ENCODE results near the gene SLC17A2. TPM values are rescaled to one million over a fixed set of nuclear protein-coding genes. Genes with fewer than 3 reads are reported as not detected.

Gene SLC17A2
- total RNA-seq, 2 donors from 2014 or later, result not detected

DNA sequence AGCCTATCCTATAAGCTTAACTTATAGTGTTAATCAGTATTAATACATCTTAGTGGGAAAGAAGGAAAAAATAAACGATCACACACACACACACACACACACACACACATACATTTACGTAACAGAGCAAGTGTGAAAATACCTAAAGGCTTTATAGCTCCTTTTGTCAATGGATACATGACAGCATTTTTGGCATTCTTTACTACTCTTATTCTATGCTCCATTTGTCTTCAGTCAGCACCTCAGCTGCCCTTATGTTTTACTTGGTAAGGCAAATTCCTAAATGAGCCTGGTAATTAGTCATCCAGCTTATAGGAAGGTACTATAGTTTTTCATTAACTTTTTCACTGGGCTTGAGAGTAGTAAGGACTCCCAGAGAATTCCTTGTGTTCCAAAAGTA, 31.4 kb downstream of the SLC17A2 start:
- no peaks in the 10 kb centered on the region for H3K9me3 Mint-ChIP-seq

DNA sequence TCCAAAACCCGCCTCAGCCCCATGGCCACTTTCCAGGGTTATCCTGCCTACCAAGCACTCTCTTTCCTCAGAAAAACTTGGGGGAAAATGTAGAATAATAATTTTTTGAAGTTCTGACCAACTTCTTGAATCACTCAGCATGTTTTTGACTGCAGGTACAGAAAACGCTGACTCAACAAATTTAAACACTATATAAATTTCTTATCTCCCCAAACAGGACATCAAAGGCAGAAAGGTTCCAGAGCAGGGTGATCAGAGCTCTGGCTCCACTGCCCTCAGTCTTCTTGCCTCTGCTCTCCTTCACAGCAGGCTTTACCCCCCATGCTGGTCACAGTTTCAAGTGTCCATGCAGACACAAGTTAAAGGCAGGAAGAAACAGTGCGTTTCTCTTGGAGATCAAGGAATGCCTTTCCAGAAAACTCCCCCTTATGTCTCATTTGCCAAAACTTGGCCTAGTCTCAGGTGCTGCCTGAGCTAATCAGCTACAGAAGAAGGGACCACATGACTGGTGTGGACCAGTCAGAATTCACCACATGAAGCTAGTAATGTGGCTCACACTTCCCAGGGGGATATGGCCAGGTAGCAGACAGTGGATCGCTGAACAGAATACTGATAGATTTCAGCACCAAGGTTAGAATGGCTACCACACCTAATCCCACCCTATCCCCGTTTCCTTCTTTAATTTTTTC, 32.1 kb downstream of the SLC17A2 start:
- H3K36me3 Mint-ChIP-seq, result no peaks in the 10 kb centered on the region
- DNase-seq (ENCODE audit: low spot score) (no peak), ATAC-seq (no peak)
- H3K4me3 Mint-ChIP-seq, result no peak overlapping the region
- H3K9me3 Mint-ChIP-seq, result no peaks in the 10 kb centered on the region
- H3K27ac Mint-ChIP-seq, result no peak overlapping the region
- H3K4me1 Mint-ChIP-seq (ENCODE audit: low read depth in 2 of 2), result no peaks in the 10 kb centered on the region
- H3K27me3 Mint-ChIP-seq, result peaks cover 5 to 7% of the 10 kb centered on the region in 2 donors

More for the DNA sequence above, 31.4 kb downstream of the SLC17A2 start:
- no peaks in the 10 kb centered on the region for H3K4me1 Mint-ChIP-seq (ENCODE audit: low read depth in 2 of 2)
- ATAC-seq, result no peak
- no peak overlapping the region for H3K27ac Mint-ChIP-seq
- H3K27me3 Mint-ChIP-seq, result peaks cover 5 to 9% of the 10 kb centered on the region in 2 donors
- DNase-seq (ENCODE audit: low spot score), result no peak
- H3K4me3 Mint-ChIP-seq, result no peak overlapping the region
- no peaks in the 10 kb centered on the region for H3K36me3 Mint-ChIP-seq

DNA sequence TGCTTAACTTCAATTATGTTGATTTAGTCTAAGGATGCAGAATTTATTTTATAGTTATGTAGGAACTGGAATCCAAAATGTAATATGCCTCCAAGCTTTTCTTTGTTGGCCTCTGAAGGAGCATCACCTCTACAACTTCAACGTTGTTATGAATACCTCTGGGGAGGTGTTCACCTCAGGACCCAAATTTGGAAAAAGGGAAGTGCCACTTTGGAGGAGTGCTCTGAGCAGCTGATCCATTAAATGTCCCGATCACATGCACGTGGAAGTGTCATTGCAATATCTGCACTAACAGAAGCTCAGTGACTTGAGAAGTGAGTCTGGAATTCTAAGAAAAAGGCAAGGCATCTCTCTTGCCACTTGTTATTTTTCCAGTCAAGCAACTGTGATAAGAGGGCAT, 34.2 kb downstream of the SLC17A2 start:
- Mint-ChIP-seq H3K4me3 (no peak overlapping the region), H3K4me1 (ENCODE audit: low read depth in 2 of 2) (no peaks in the 10 kb centered on the region), H3K27me3 (peaks cover 0 to 4% of the 10 kb centered on the region in 2 donors), H3K9me3 (no peaks in the 10 kb centered on the region), H3K27ac (no peak overlapping the region), H3K36me3 (no peaks in the 10 kb centered on the region)
- DNase-seq (ENCODE audit: low spot score) (no peak), ATAC-seq (no peak)

DNA sequence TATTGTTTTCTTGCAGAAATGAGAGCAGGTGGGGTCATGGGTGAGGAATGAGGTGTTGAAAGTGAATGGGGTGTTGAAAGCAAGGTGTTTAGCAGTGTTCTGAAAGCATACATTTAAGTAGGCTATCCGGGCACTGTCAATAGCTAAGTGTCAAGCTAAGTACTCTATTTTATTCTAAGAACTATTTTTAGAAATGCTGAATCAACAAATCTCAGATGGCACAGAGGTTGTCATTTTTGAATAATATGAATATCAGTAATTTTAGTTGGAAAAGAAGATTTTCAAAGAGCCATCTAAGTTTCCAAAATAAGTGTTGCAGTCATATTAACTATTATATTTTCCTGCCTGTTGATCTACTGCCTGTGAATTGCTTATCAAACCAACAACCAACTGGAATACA, 34.7 kb downstream of the SLC17A2 start:
- Mint-ChIP-seq H3K4me1 (ENCODE audit: low read depth in 2 of 2) (no peaks in the 10 kb centered on the region), H3K27ac (no peak overlapping the region), H3K9me3 (no peaks in the 10 kb centered on the region), H3K36me3 (no peaks in the 10 kb centered on the region), H3K4me3 (no peak overlapping the region), H3K27me3 (peaks cover 0 to 4% of the 10 kb centered on the region in 2 donors)
- ATAC-seq (no peak), DNase-seq (ENCODE audit: low spot score) (no peak)

DNA sequence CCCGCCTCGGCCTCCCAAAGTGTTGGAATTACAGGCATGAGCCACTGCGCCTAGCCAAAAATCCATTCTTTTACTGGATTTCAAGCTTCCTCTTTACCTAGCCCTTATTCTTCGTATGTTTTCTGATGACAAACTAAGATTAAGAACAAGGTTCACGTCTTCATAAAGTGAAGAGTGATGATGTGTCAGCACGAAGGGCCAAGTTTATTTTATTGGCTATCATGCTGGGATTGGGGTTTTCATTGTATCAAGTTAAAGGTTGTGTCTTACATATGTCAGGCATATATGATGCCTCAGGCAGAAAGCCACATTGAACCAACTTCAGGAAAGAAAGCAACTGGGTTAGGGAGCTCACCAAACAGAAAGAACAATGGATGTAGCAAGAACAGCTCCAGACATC, 36.7 kb downstream of the SLC17A2 start:
- peaks cover 0 to 4% of the 10 kb centered on the region in 2 donors for H3K27me3 Mint-ChIP-seq
- no peak overlapping the region for H3K27ac Mint-ChIP-seq
- H3K36me3 Mint-ChIP-seq, result no peaks in the 10 kb centered on the region
- no peaks in the 10 kb centered on the region for H3K9me3 Mint-ChIP-seq
- no peak overlapping the region for H3K4me3 Mint-ChIP-seq
- DNase-seq (ENCODE audit: low spot score) (no peak), ATAC-seq (no peak)
- no peaks in the 10 kb centered on the region for H3K4me1 Mint-ChIP-seq (ENCODE audit: low read depth in 2 of 2)

DNA sequence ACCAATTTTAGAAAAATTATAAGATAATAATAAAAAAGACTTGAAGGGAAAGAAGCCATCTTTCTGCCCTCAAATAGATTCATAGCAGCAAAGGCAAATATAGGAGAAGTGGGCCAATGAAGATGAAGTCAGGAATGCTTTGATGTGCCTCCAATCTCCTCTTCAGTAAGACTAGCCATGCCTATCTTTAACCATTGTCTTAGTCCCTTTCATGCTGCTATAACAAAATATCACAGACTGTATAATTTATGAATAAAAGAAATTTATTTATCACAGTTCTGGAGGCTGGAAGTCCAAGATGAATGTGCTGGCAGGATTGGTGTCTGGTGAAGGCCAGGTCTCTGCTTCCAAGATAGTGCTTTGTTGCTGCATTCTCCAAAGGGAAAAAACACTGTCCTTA, 37.6 kb downstream of the SLC17A2 start:
- DNase-seq (ENCODE audit: low spot score), result no peak
- no peak overlapping the region for H3K4me3 Mint-ChIP-seq
- no peak for ATAC-seq
- no peaks in the 10 kb centered on the region for H3K4me1 Mint-ChIP-seq (ENCODE audit: low read depth in 2 of 2)
- no peak overlapping the region for H3K27ac Mint-ChIP-seq
- H3K9me3 Mint-ChIP-seq, result no peaks in the 10 kb centered on the region
- peaks cover 0 to 4% of the 10 kb centered on the region in 2 donors for H3K27me3 Mint-ChIP-seq
- no peaks in the 10 kb centered on the region for H3K36me3 Mint-ChIP-seq

DNA sequence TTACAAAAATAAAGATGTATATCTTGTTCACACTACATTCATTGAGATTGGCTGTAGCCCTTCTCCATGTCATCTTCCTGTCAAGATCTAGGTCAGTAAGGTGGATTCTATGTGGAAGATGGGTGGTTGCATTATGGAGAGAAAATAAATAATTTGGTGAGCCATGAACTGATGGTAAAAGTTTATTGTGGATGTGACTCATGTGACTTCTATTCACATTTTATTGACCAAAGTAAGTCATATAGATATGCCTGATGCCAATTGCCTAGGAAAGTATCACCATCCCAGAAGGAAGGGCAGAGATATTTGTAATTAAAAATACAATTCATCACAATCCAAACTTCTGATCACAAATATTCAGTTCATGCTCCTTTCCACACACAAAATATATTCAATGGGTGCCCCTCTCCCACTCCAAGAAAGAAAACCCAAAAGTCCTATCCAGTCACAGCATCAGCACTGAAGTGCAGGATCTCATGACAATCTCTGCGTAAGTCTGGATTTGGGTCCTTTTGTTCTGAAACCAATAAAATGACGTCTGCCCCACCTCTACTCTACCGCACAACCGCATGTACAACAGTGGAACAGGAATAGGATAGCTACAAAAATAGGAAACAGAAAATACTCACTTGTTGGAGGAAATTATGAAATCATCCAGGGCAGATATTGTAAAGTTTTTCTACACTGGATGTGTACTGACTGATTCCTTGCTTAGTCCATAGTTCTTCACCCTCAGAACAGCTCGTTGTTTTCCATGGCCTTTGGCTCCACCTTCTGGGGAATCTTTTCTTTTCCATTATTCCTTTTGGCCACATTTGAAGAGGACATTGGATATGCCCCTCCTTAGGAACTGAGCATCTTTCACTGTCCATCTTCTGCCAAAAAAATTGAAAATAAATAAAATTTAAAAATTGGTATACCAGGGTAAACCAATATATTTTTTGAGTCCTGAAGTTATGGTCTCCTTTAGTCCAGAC, 40.3 kb downstream of the SLC17A2 start:
- no peak for DNase-seq (ENCODE audit: low spot score)
- H3K4me1 Mint-ChIP-seq (ENCODE audit: low read depth in 2 of 2), result no peaks in the 10 kb centered on the region
- H3K4me3 Mint-ChIP-seq, result no peak overlapping the region
- ATAC-seq, result no peak
- H3K36me3 Mint-ChIP-seq, result no peaks in the 10 kb centered on the region
- H3K27me3 Mint-ChIP-seq, result peaks cover 0 to 4% of the 10 kb centered on the region in 2 donors
- no peaks in the 10 kb centered on the region for H3K9me3 Mint-ChIP-seq
- no peak overlapping the region for H3K27ac Mint-ChIP-seq

DNA sequence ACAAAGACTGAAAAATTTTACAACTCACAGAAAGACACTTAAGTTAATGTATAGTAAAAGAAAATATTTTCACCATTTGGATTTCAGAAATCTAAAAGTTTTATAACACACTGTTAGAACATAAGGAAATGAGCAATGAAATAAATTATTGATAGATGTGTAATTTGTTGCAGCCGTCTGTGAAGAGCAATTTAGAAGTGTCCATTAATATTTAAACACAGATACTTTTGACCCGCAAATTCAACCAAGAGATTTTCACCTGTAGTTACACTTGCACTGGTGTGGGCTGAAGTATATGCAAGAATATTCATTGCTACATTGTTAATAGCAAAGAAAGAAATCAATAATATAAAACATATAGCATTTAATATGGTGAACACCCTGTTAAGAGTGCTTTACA, 41.9 kb downstream of the SLC17A2 start:
- H3K27ac Mint-ChIP-seq, result no peak overlapping the region
- no peaks in the 10 kb centered on the region for H3K4me1 Mint-ChIP-seq (ENCODE audit: low read depth in 2 of 2)
- peaks cover 0 to 4% of the 10 kb centered on the region in 2 donors for H3K27me3 Mint-ChIP-seq
- no peak overlapping the region for H3K4me3 Mint-ChIP-seq
- no peak for DNase-seq (ENCODE audit: low spot score)
- H3K36me3 Mint-ChIP-seq, result no peaks in the 10 kb centered on the region
- H3K9me3 Mint-ChIP-seq, result no peaks in the 10 kb centered on the region
- ATAC-seq, result no peak

DNA sequence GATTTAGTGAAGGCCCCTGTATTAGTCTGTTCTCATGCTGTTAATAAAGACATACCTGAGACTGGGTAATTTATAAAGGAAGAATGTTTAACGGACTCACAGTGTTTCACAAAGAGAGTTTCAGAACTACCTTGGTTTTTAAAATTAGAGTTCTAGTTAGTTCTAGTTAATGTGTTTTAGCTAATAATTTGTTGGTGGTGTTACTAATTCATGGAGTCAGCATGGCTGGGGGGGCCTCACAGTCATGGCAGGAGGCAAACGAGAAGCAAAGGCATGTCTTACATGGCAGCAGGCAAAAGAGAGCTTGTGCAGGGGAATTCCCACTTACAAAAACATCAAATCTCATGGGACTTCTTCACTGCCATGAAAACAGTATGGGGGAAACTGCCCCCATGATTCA, 44.4 kb downstream of the SLC17A2 start:
- DNase-seq (ENCODE audit: low spot score) (no peak), ATAC-seq (no peak)
- Mint-ChIP-seq H3K4me3 (no peak overlapping the region), H3K27ac (no peak overlapping the region), H3K4me1 (ENCODE audit: low read depth in 2 of 2) (peaks cover 8 to 10% of the 10 kb centered on the region in 2 donors), H3K27me3 (no peaks in the 10 kb centered on the region), H3K36me3 (no peaks in the 10 kb centered on the region), H3K9me3 (no peaks in the 10 kb centered on the region)

DNA sequence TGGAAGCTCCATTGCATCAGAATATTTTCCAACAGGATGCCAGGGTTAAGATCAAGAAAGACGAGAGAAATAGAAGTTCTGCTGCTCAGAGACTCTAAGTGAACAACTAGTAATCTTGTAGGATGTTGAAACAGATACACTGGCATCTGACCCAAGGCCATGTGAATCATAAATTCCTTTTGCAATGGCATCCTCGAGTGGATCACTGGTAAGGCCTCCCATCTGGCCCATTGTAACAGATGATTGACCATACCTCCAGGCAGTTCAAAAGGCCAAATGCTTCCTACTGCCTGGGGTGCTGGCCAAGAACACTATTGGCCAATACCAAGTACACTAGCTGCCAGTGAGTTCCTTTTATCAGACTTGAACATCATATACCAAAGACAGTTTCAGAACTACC, 46.5 kb downstream of the SLC17A2 start:
- Mint-ChIP-seq H3K27ac (no peak overlapping the region), H3K9me3 (no peaks in the 10 kb centered on the region), H3K4me1 (ENCODE audit: low read depth in 2 of 2) (peaks cover 8 to 10% of the 10 kb centered on the region in 2 donors), H3K4me3 (no peak overlapping the region), H3K27me3 (no peaks in the 10 kb centered on the region), H3K36me3 (no peaks in the 10 kb centered on the region)
- ATAC-seq, result no peak
- no peak for DNase-seq (ENCODE audit: low spot score)

DNA sequence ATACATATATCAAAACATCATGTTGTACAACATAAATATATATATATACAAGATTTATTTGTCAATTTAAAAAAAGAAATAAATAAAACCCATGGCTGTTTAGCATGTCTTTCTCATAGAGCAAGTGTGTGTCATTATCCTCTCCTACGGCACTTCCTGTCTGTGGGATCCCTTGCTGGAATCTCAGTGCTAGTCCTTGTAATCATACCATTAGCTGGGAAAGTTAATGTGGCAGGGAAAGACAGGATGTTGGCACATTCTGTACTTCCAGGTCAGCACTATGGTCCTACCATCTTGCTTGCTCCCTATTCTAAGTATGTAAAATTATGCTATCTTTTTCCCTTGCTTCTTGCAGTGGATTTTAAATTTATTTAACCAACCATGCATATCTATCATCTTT, 47.0 kb downstream of the SLC17A2 start:
- Mint-ChIP-seq H3K27me3 (no peaks in the 10 kb centered on the region), H3K4me3 (no peak overlapping the region), H3K9me3 (no peaks in the 10 kb centered on the region), H3K4me1 (ENCODE audit: low read depth in 2 of 2) (peaks cover 8 to 10% of the 10 kb centered on the region in 2 donors), H3K36me3 (no peaks in the 10 kb centered on the region), H3K27ac (no peak overlapping the region)
- DNase-seq (ENCODE audit: low spot score) (no peak), ATAC-seq (no peak)

DNA sequence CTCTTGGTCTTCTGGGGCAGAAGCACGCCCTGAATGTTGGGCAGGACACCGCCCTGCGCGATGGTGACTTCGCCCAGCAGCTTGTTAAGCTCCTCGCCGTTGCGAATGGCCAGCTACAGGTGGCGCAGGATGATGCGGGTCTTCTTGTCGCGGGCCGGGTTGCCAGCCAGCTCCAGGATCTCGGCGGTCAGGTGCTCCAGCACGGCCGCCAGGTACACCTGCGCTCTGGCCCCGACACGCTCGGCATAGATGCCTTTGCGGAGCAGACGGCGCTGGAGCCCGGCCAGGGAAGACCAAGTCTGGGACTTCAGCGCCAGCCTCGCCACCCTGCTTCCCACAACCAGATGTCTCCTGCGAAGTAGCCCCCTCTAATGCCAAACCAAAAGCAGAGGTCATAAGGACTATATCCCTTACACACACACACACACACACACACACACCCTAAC, 48.4 kb downstream of the SLC17A2 start:
- H3K9me3 Mint-ChIP-seq, result no peaks in the 10 kb centered on the region
- peak overlapping the region; percentile 79 for H3K4me3 Mint-ChIP-seq
- peak overlapping the region; percentile 16 to 53 for H3K27ac Mint-ChIP-seq
- no peaks in the 10 kb centered on the region for H3K36me3 Mint-ChIP-seq
- ATAC-seq, result peak; percentile 78 to 87
- H3K4me1 Mint-ChIP-seq (ENCODE audit: low read depth in 2 of 2), result peaks cover 8 to 10% of the 10 kb centered on the region in 2 donors
- no peaks in the 10 kb centered on the region for H3K27me3 Mint-ChIP-seq
- peak; percentile 62 for DNase-seq (ENCODE audit: low spot score)

DNA sequence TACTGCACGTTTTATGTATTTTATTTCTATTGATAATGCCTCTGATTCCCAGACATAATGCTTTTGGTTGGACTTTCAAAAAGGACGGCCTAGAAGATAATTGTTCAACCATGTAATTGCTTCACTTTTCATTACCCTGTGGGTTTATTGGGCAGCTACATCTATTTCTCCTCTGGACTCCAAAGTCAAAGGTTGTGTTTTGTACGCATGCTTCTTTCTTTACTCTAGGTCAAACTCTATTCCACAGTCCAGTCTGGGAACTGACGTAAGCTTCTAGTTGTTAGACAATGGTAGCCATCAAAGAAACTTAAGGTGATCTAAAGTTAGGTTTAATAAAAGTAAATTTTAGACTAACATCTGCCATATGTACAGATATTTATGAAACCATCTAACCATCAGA, 49.9 kb downstream of the SLC17A2 start:
- no peak for ATAC-seq
- H3K4me3 Mint-ChIP-seq, result no peak overlapping the region
- H3K27me3 Mint-ChIP-seq, result no peaks in the 10 kb centered on the region
- H3K36me3 Mint-ChIP-seq, result no peaks in the 10 kb centered on the region
- H3K4me1 Mint-ChIP-seq (ENCODE audit: low read depth in 2 of 2), result peaks cover 8 to 10% of the 10 kb centered on the region in 2 donors
- no peak for DNase-seq (ENCODE audit: low spot score)
- no peaks in the 10 kb centered on the region for H3K9me3 Mint-ChIP-seq
- no peak overlapping the region for H3K27ac Mint-ChIP-seq

DNA sequence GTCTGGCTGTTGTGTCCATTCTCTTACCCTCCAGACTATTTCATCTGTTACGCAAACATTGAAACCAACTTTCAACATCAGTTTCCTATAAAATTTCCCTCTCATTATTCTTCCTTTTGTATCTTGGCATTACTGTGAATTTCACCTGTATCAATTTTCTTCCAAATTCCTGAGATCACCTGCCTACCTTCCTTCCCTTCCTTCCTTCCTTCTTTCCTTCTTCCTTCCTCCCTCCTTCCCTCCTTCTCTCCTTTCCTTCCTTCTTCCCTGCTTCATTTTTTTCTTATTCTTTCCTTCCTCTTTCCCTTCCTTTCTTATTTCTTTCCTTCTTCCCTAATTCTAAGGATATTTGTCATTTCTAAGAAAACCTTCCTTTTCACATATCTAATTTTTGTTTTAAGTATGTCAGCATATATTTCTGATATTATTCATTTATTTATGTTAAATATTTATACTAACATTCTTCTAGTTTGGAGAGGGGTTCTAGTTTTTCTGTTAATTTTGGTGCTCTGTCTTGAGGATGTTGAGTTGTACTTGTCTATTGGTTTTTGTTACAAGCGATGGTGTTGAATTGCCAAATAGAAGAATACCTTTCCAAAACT, 51.7 kb downstream of the SLC17A2 start:
- Mint-ChIP-seq H3K4me1 (ENCODE audit: low read depth in 2 of 2) (peaks cover 14 to 21% of the 10 kb centered on the region in 2 donors), H3K27me3 (no peaks in the 10 kb centered on the region), H3K36me3 (no peaks in the 10 kb centered on the region), H3K4me3 (no peak overlapping the region), H3K27ac (no peak overlapping the region), H3K9me3 (no peaks in the 10 kb centered on the region)
- ATAC-seq (no peak), DNase-seq (ENCODE audit: low spot score) (no peak)
